AG08395 (cell line): ENCODE data around the gene ATPAF1.
"Not testable (repeated sequence)": the region's sequence is repeated elsewhere in the genome, so short reads cannot be mapped to it uniquely, and the experiment has no call there.

Experiments
- DNase-seq: peaks from one replicate; pipeline ENCODE4 v3.0.0; 2012; ENCODE audit warnings: mixed read lengths, low spot score

ATPAF1 gene, protein sequence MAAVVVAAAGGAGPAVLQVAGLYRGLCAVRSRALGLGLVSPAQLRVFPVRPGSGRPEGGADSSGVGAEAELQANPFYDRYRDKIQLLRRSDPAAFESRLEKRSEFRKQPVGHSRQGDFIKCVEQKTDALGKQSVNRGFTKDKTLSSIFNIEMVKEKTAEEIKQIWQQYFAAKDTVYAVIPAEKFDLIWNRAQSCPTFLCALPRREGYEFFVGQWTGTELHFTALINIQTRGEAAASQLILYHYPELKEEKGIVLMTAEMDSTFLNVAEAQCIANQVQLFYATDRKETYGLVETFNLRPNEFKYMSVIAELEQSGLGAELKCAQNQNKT

DNA sequence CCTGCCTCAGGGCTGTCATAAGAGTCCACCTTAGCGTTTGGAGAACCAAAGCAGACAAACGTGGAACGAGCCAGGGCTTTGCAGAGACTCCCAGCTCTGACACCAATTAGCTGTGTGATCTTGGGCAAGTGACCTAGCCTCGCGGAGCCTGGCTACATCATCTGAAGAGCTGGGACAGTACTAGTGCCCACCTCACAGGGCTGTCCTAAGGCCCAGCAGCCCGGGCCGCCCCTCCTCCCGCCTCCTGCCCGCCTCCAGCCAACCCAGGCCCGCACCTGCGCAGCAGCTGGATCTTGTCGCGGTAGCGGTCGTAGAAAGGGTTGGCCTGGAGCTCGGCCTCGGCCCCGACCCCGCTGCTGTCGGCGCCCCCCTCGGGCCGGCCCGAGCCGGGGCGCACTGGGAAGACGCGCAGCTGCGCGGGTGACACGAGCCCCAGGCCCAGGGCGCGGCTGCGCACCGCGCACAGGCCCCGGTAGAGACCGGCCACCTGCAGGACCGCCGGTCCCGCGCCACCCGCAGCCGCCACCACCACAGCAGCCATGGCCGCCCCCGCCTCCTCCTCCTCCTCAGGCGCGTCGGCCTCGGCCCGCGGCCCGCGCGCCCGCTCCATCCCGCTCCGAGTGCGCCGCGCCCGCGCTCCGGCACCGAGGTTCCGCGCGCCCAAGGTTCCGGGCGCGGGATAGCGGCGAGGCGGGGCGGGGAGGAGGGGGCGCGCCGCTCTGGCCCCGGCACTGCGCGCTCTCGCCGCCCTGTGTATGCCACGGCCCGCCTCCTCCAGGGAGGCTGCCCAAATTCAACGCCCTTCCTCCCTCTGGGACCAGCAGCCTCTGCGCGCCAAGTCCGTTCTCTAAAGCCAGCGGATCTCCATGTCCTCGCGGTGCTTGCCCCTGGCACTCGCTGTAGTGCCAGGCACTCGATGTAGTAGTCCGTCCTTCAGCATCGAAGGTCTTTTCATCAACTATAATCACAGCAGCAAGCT is at the start of gene ATPAF1:
ATPAF1 (minus strand) TSS at position 583 of the 979 bp plus-strand sequence; CDS start at position 541, 42 bp downstream.
- peak; percentile 88 for DNase-seq

DNA sequence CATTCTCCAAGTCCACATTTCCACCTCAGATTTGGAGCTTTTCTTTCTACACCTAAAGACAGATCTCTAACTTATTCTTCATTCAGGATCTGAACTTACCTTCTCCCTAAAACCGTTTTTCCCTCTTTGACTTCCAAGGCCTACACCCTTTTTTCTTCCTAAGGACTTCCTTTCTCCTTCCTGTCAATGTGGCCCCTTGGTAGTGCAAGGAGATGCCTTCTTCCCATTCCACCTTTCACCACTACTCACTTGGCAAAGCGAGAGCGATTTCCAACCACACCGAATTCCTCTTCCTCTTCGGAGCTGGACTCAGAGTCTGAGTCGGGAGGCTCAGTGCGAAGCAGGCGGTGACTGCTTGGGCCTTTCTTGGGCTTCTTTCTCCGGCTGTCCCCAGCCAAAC is 49.5 kb upstream of the ATPAF1 start:
- DNase-seq = no peak

GRCh38 chr1:46714976-46715375 is 46.8 kb upstream of the ATPAF1 start:
- DNase-seq = no peak

- DNase-seq = no peak
These were observed 40.0 kb upstream of the ATPAF1 start for GRCh38 chr1:46708121-46708520.

DNA sequence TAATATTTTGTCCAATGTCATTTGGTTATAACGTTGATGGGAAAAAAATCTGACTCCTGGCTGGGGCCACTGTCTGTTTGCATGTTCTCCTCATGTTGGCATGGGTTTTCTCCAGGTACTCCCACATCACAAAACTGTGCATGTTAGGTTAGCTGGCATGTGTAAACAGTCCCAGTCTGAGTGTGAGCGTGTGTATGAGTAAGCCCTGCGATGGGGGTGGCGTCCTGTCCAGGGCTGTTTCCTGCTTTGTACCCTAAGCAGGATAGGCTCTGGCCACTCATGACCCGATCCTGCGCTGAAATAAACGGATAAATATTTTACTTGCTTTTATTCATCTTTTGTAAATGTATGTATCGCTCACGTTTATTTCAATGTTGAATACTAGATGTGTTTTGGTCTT is 37.2 kb upstream of the ATPAF1 start:
- no peak for DNase-seq

DNA sequence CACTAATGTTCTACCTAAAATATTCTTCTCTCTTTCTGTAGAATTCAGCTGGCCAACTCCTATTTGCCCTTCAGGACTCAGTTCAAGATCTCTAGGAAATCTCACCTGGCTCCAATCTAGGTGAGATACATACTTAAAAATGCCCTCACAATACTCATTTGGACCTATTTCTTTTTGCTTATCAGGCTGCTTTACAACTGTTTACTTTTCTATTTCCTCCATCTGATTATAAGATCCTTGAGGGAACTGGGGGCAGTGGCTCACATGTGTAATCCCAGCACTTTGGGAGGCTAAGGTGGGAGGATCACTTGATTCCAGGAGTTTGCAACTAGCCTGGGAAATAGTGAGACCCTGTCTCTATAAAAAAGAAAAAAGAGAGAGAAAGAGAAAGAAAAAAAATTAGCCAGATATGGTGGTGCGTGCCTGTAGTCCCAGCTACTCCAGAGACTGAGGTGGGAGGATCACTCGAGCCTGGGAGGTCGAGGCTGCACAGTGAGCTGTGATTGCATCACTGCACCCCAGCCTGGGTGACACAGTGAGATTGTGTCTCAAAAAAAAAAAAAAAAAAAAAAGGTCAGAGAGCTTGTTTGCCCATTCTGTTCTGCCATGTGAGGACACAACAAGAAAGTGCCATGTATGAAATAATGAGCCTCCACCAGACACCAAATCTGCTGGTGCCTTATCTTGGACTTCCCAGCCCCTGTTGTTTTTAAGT is 35.9 kb upstream of the ATPAF1 start:
- no peak for DNase-seq

GRCh38 chr1:46699666-46700065 is 31.5 kb upstream of the ATPAF1 start:
- no peak for DNase-seq

GRCh38 chr1:46697053-46697452 is 28.9 kb upstream of the ATPAF1 start:
- DNase-seq = no peak

- DNase-seq = not testable (repeated sequence)
These were observed 26.5 kb upstream of the ATPAF1 start for GRCh38 chr1:46694676-46695075.

DNA sequence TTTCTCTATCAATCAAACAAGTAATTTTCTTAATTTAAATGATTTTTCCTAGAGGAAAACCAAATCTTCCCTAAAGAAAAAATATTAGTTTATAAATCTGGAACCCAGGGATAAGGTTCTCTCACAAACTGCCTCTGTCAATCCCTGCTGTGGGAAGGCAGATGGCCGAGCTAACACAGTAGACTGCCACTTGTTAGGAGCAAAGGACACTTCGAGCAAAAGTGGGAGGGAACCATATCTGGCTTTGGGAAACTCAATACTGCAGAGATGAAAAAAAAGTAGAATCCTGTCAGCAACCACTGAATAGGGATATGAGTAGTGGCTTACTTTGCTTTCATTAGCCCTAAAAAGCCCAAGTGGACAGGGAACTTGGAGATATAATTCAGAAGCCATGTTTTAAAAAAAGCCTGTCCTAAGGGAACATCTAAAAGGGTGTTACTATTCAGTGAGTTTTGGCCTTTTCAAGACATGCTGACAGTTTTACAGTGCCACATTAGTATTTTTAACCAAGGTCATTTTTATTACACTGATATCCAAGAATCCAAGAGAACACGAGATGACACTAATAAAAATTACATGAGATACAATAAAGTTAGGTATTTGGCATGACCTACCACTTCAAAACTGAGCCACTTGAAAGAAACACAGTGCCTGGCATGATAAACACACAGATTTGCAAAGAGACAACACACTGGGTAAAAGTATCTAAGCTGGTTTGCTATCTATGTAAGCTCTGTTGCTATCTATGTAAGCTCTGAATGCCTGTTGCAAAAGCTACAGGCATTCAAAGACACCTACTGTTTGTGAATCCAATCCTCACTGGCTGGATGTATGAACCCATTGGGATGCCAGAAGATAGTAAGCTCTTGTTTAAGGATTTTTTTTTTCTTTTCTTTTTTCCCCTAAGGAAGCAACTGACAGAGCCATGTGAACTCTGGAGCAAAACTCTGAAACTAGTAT is 24.9 kb upstream of the ATPAF1 start:
- DNase-seq = no peak

GRCh38 chr1:46691997-46692790 is 24.0 kb upstream of the ATPAF1 start:
- DNase-seq = peak; percentile 12

DNA sequence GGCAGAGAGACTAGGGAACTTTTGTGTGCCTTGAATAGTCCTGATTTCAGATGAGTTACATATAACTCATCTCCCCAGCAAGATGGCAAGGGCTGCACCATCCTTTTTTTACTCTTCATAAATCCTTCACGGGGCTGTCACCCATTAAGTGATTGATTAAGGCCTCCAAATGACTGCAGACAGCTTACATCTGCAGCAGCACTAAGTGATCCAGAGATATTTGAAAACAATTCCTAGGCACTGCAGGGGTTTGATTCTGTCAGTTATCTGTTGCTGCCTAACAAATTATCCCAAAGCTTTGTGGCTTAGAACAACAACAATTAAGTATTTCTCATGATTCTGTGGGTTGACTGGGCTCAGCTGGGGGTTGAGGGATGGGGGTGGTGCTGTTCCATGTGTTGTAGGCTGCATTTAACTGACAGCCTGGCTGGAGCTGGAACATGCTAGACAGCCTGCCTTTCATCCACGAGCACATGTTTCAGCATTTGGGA is 22.8 kb upstream of the ATPAF1 start:
- no peak for DNase-seq

- no peak for DNase-seq
These were observed 21.7 kb upstream of the ATPAF1 start for GRCh38 chr1:46689897-46690296.

- DNase-seq = no peak
These were observed 21.2 kb upstream of the ATPAF1 start for GRCh38 chr1:46689356-46689755.

DNA sequence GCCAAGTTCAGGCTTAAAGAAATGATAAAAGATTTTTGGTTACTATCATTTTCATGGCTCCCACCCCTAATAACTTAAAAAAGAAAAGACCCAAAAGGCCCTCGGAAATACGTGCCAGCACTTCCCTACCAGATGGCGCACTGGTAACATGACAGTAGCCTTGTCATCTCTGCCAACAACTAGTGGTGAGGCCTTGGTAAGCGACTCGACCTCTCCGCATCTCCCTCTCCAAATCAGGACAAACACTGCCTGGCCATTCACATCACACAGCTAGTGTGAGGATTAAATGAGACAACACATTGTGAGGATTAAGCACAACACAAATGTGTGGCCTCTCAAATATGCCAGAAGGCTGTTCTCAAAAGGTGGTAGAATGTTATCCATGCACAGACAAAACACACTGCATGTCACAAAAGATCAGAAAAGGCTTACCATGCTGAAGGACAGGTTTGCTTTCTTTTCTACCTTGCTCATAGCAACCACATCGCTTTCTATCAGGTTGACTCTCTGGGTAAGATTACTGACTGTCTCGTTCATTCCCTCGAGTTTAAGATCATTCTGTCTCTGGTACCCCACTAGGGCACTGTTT is 19.9 kb upstream of the ATPAF1 start:
- DNase-seq = no peak

DNA sequence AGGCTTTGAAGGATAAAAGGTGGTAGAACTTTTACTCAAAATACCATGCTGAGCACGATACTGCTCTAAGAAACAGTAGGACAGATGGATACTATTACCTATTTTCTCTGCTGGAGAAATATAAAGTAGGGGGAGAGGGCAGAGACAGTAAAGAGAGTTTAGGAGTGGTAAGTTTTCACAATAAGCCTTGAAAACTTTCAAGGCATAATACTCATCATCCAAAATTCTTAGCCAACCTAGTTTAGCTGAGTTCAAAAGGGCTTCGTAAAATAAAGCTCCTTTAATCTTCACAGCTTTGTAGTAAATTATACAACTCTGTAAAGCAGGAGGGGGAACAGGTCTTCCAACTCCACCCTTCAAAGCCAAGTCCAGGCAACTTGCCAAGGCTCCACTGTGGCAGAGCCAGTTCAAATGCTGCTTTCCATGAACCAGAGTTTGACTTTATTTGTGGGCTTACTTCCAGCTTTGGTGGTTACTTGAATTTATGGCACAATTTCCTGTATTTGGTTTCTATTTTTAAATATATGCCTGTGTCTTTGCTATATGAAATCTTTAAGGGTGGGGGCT is 19.0 kb upstream of the ATPAF1 start:
- peak; percentile 46 for DNase-seq

- no peak for DNase-seq
These were observed 18.1 kb upstream of the ATPAF1 start for GRCh38 chr1:46686255-46686654.

- DNase-seq = no peak
These were observed 16.5 kb upstream of the ATPAF1 start for GRCh38 chr1:46684670-46685069.

DNA sequence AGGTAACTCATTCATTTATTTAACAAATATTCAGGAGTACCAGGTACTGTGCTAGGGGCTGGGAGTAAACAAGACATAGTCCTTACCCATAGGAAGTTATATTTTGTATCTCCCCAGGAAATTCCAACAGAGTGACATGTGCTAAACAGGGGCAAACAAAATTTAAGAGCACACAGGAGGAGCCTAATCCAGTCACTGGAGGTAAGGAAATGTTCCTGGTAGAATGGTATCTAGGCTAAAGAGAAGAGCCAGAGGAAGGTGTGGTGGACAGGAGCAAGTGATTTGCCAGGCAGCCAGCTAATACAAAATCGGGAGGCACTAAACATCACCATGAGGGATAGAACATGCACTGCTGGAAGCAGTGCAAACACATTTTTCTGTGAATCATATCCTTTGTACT is 13.9 kb upstream of the ATPAF1 start:
- no peak for DNase-seq
